Esophagus squamous epithelium (tissue), 4 donors: ENCODE results near the gene SLC9A8.
"Not testable (repeated sequence)": the region's sequence is repeated elsewhere in the genome, so short reads cannot be mapped to it uniquely, and the experiment has no call there.

Experiments
- POLR2A ChIP-seq, 4 donors: fragments of 450-650 bp; IDR thresholded peaks; one replicate each; pipeline ENCODE4 v1.6.1; 2017; ENCODE audit warnings: antibody characterized with exemption in 4 of 4, mild to moderate bottlenecking in 4 of 4, moderate library complexity in 3 of 4
- TF ChIP-seq, protein P1 (sequence below), 6 experiments: fragments of 450-650 bp in 4 of 6; fragments of 200-600 bp in 2 of 6; sonication (generic) in 2 of 6; IDR thresholded peaks; one replicate each; pipeline ENCODE4 v1.5.1; 2016 to 2019; ENCODE audit warnings: antibody characterized with exemption in 6 of 6, mild to moderate bottlenecking in 4 of 6, moderate library complexity in 4 of 6

DNA sequence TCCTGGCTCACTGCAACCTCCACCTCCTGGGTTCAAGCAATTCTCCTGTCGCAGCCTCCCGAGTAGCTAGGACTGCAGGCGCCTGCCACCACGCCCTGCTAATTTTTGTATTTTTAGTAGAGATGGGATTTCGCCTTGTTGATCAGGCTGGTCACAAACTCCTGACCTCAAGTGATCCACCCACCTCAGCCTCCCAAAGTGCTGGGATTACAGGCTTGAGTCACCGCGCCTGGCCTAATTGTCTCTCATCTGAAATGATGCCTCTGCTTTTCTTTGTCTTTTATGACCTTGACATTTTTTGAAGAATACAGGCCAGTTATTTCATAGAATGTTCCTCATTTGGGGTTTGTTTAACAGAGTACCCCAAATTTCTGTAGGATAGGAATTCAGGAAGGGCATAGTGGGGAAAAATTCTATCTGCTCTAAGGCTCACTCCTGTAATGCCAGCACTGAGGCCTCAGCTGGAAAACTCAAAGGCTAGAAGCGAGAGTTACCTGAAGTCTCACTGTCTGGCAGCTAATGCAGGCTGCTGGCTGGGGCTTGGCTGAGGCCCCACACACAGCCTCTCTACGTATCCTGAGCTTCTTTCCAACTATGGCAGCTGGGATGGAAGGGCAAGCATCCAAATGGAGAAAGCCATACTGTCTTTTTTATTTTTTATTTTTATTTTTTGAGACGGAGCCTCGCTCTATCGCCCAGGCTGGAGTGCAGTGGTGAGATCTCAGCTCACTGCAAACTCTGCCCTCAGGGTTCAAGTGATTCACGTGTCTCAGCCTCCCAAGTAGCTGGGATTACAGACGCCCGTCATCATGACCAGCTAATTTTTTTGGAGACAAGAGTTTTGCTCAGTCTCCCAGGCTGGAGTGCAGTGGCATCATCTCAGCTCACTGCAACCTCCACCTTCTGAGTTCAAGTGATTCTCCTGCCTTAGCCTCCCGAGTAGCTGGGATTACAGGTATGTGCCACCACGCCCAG, 29.3 kb upstream of the SLC9A8 start:
- TF ChIP-seq, protein P1, sequence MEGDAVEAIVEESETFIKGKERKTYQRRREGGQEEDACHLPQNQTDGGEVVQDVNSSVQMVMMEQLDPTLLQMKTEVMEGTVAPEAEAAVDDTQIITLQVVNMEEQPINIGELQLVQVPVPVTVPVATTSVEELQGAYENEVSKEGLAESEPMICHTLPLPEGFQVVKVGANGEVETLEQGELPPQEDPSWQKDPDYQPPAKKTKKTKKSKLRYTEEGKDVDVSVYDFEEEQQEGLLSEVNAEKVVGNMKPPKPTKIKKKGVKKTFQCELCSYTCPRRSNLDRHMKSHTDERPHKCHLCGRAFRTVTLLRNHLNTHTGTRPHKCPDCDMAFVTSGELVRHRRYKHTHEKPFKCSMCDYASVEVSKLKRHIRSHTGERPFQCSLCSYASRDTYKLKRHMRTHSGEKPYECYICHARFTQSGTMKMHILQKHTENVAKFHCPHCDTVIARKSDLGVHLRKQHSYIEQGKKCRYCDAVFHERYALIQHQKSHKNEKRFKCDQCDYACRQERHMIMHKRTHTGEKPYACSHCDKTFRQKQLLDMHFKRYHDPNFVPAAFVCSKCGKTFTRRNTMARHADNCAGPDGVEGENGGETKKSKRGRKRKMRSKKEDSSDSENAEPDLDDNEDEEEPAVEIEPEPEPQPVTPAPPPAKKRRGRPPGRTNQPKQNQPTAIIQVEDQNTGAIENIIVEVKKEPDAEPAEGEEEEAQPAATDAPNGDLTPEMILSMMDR (IDR thresholded peaks at IDR 0.05), result not testable (repeated sequence)
- not testable (repeated sequence) for TF ChIP-seq POLR2A (IDR thresholded peaks at IDR 0.05)
